Neural progenitor cell (in vitro differentiated cells): Measurements from ENCODE around the gene LRRC73.

Experiments used
- EZH2 ChIP-seq: fragments of 200-600 bp; sonication (generic); IDR thresholded peaks from 2 replicates; pipeline ENCODE4 v1.6.1; 2017; ENCODE audit warnings: antibody characterized with exemption, mild to moderate bottlenecking, moderate library complexity
- EZH2phosphoT487 ChIP-seq: fragments of 200-600 bp; sonication (generic); IDR thresholded peaks from 2 replicates; pipeline ENCODE4 v1.6.1; 2017; ENCODE audit warnings: antibody characterized with exemption
- TF ChIP-seq, protein P1 (sequence below): fragments of 200-600 bp; sonication (generic); IDR thresholded peaks from 2 replicates; pipeline ENCODE4 v1.5.1; 2017; ENCODE audit warnings: antibody characterized with exemption, mild to moderate bottlenecking

DNA sequence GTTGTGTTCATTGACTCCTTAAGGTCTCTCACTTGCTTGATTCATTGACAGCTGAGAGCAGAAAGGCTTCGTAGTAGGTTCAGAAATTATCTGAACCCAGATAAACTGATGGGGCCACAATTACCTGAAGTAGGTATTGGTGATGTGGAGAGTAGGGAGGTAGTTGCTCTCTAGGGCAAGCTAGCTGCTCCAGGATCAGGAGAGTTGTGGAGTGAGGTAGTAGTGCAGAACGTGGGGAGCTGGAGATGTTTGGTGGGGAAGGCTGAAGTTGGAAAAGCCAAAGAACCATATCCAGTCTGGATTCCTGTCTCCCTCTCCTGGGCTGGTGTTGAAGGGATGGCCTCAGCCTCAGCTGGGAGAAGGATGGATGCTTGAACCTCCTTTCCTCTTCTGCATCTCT lies 16.9 kb downstream of the LRRC73 start:
- TF ChIP-seq, protein P1, sequence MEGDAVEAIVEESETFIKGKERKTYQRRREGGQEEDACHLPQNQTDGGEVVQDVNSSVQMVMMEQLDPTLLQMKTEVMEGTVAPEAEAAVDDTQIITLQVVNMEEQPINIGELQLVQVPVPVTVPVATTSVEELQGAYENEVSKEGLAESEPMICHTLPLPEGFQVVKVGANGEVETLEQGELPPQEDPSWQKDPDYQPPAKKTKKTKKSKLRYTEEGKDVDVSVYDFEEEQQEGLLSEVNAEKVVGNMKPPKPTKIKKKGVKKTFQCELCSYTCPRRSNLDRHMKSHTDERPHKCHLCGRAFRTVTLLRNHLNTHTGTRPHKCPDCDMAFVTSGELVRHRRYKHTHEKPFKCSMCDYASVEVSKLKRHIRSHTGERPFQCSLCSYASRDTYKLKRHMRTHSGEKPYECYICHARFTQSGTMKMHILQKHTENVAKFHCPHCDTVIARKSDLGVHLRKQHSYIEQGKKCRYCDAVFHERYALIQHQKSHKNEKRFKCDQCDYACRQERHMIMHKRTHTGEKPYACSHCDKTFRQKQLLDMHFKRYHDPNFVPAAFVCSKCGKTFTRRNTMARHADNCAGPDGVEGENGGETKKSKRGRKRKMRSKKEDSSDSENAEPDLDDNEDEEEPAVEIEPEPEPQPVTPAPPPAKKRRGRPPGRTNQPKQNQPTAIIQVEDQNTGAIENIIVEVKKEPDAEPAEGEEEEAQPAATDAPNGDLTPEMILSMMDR: no peak
- TF ChIP-seq EZH2phosphoT487 (no peak), EZH2 (no peak)
